Right atrium auricular region (tissue), 2 donors: Measurements from ENCODE around the gene CDKAL1. TPM values are rescaled to one million over a fixed set of nuclear protein-coding genes. Genes with fewer than 3 reads are reported as not detected.

ENCODE experiments used
- DNase-seq: peaks from one replicate; pipeline ENCODE4 v3.0.0-alpha.2; 2019; ENCODE audit warnings: low spot score
- H3K27ac ChIP-seq, 2 donors: fragments of 200-600 bp; sonication (generic); 1 replicate in 1 of 2; 2 replicates in 1 of 2; pipeline ENCODE4 v1.5.1; 2016 to 2019
- H3K27me3 ChIP-seq, 2 donors: fragments of 200-600 bp; sonication (generic); one replicate each; pipeline versions ENCODE4 v1.5.1 to v1.6.0; 2017 to 2019
- H3K36me3 ChIP-seq: fragments of 200-600 bp; sonication (generic); one replicate; pipeline ENCODE4 v1.5.1; 2016
- H3K4me1 ChIP-seq, 2 donors: fragments of 200-600 bp; sonication (generic); one replicate each; pipeline versions ENCODE4 v1.5.1 to v1.6.0; 2017 to 2019
- H3K4me3 ChIP-seq, 2 donors: fragments of 200-600 bp; sonication (generic); 1 replicate in 1 of 2; 2 replicates in 1 of 2; pipeline ENCODE4 v1.5.1; 2017 to 2019; ENCODE audit warnings: mild to moderate bottlenecking in 1 of 2, moderate library complexity in 1 of 2
- H3K9me3 ChIP-seq, 2 donors: fragments of 200-600 bp; sonication (generic); one replicate each; pipeline ENCODE4 v1.5.1; 2019
- CTCF ChIP-seq, 2 donors: fragments of 200-600 bp; sonication (generic); IDR thresholded peaks; one replicate each; pipeline ENCODE4 v1.5.1; 2019; ENCODE audit warnings: antibody characterized with exemption in 2 of 2
- total RNA-seq, 2 donors: library from RNA; depleted of rRNA; stranded (reverse); fragments of >200 nt; gene quantifications; one replicate each; pipeline ENCODE4 v1.1.0, GENCODE V29; 2016

The CDKAL1 gene
- total RNA-seq, 2 donors from 2014 or later = 8.8 to 10.5 TPM

GRCh38 chr6:20969551-20969950, 435.3 kb downstream of the CDKAL1 start:
- no peak overlapping the region for H3K4me3 ChIP-seq
- peaks cover 0 to 15% of the 10 kb centered on the region in 2 donors for H3K9me3 ChIP-seq
- no peaks in the 10 kb centered on the region for H3K36me3 ChIP-seq
- no peaks in the 10 kb centered on the region for H3K27me3 ChIP-seq
- no peak for TF ChIP-seq CTCF (IDR thresholded peaks at IDR 0.05)
- no peak overlapping the region for H3K27ac ChIP-seq
- no peaks in the 10 kb centered on the region for H3K4me1 ChIP-seq
- DNase-seq = no peak

DNA sequence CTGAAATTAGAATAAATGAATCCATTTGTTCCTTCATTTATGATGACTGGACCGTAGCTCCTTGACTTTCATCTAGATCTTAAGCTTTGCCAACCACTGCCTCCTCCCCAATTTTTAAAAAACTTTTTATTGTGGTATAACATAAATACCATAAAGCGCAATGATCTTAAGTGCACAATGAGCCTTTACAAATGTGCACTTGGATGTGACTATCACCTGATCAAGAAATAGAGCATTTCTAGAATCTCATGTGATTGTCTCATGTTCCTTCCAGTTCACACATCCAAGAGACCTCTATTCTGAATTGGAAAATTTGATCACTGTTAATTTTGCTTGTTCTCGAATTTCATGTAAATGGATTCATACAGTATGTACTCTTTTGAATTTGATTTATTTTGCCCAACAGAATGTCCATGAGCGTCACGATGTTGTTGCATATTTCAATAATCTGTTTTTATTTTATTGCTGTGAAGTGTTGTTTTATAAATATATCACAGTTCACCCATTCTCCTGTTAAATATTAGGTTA, 442.2 kb downstream of the CDKAL1 start:
- no peaks in the 10 kb centered on the region for H3K4me1 ChIP-seq
- H3K27me3 ChIP-seq = no peaks in the 10 kb centered on the region
- no peak for TF ChIP-seq CTCF (IDR thresholded peaks at IDR 0.05)

GRCh38 chr6:20978151-20978614, 443.9 kb downstream of the CDKAL1 start:
- no peak for TF ChIP-seq CTCF (IDR thresholded peaks at IDR 0.05)
- no peak overlapping the region for H3K27ac ChIP-seq
- no peak for DNase-seq
- no peak overlapping the region for H3K4me3 ChIP-seq
- H3K9me3 ChIP-seq = no peaks in the 10 kb centered on the region
- H3K4me1 ChIP-seq = no peaks in the 10 kb centered on the region
- no peaks in the 10 kb centered on the region for H3K27me3 ChIP-seq
- no peaks in the 10 kb centered on the region for H3K36me3 ChIP-seq

More for the DNA sequence above, 442.2 kb downstream of the CDKAL1 start:
- H3K27ac ChIP-seq = no peak overlapping the region
- H3K9me3 ChIP-seq = no peaks in the 10 kb centered on the region
- H3K4me3 ChIP-seq = no peak overlapping the region
- no peaks in the 10 kb centered on the region for H3K36me3 ChIP-seq
- DNase-seq = no peak

- H3K4me1 ChIP-seq = no peaks in the 10 kb centered on the region
- DNase-seq = no peak
- TF ChIP-seq CTCF (IDR thresholded peaks at IDR 0.05) = no peak
Observed at GRCh38 chr6:20979076-20979475, 444.8 kb downstream of the CDKAL1 start.

DNA sequence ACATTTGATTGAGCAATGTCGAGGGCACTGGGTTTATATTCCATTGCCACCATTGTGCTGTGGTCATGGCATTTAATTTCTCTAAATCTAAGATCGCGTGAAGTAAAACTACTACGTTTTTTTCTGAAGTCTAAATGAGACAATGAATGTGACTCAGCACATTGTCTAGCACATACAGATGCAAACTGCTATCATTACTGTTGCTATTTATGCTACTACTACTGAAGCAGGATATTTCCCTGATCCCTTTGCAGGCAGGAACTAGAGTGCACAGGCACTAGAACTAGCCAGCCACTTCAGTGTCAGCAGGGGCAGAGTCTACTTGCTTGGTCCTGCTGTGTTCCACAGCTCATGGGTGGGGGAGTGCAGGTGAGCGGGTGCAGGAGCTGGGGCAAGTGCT, 449.7 kb downstream of the CDKAL1 start:
- no peak for TF ChIP-seq CTCF (IDR thresholded peaks at IDR 0.05)

More at GRCh38 chr6:20979076-20979475, 444.8 kb downstream of the CDKAL1 start:
- Histone ChIP-seq H3K27ac (no peak overlapping the region), H3K4me3 (no peak overlapping the region), H3K36me3 (no peaks in the 10 kb centered on the region), H3K27me3 (no peaks in the 10 kb centered on the region), H3K9me3 (peaks cover 0 to 4% of the 10 kb centered on the region in 2 donors)

GRCh38 chr6:20985821-20986220, 451.6 kb downstream of the CDKAL1 start:
- no peak for TF ChIP-seq CTCF (IDR thresholded peaks at IDR 0.05)
- Histone ChIP-seq H3K4me1 (no peaks in the 10 kb centered on the region), H3K27me3 (no peaks in the 10 kb centered on the region), H3K27ac (no peak overlapping the region), H3K36me3 (no peaks in the 10 kb centered on the region), H3K4me3 (no peak overlapping the region), H3K9me3 (peaks cover 0 to 15% of the 10 kb centered on the region in 2 donors)
- DNase-seq = no peak

More for the DNA sequence above, 449.7 kb downstream of the CDKAL1 start:
- no peak overlapping the region for H3K4me3 ChIP-seq
- DNase-seq = no peak
- no peak overlapping the region for H3K27ac ChIP-seq
- H3K27me3 ChIP-seq = no peaks in the 10 kb centered on the region
- H3K36me3 ChIP-seq = no peaks in the 10 kb centered on the region
- H3K4me1 ChIP-seq = no peaks in the 10 kb centered on the region
- H3K9me3 ChIP-seq = peaks cover 0 to 15% of the 10 kb centered on the region in 2 donors
